D721Med (cell line): Measurements from ENCODE around the gene TLR7.

Source experiments
- DNase-seq: peaks from one replicate; pipeline ENCODE4 v3.0.0; 2011; ENCODE audit warnings: low spot score; ENCODE audit not compliant: insufficient read length
- FAIRE-seq: peaks from 2 replicates; lab custom pipeline; 2011; peaks lifted over from hg19 to GRCh38; lab: Jason Lieb, UNC
- CTCF ChIP-seq: IDR thresholded peaks from 2 replicates; pipeline ENCODE4 v1.5.1; 2012; ENCODE audit warnings: mild to moderate bottlenecking, control low read depth; ENCODE audit not compliant: insufficient read depth; ENCODE audit errors: missing control alignments

Gene TLR7

GRCh38 chrX:12920990-12921389, 54.1 kb downstream of the TLR7 start:
- DNase-seq: no peak
- FAIRE-seq: no peak
- no peak for TF ChIP-seq CTCF

- no peak for FAIRE-seq
- no peak for DNase-seq
- TF ChIP-seq CTCF: no peak
Measured at GRCh38 chrX:12921886-12922598, 55.2 kb downstream of the TLR7 start.

DNA sequence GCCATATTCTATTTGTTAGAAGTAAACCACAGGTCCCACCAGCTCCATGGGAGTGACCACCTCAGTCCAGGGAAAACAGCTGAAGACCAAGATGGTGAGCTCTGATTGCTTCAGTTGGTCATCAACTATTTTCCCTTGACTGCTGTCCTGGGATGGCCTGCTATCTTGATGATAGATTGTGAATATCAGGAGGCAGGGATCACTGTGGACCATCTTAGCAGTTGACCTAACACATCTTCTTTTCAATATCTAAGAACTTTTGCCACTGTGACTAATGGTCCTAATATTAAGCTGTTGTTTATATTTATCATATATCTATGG, 55.7 kb downstream of the TLR7 start:
- no peak for DNase-seq
- no peak for FAIRE-seq
- TF ChIP-seq CTCF: no peak

- no peak for DNase-seq
Measured at GRCh38 chrX:12929701-12930100, 62.8 kb downstream of the TLR7 start.

DNA sequence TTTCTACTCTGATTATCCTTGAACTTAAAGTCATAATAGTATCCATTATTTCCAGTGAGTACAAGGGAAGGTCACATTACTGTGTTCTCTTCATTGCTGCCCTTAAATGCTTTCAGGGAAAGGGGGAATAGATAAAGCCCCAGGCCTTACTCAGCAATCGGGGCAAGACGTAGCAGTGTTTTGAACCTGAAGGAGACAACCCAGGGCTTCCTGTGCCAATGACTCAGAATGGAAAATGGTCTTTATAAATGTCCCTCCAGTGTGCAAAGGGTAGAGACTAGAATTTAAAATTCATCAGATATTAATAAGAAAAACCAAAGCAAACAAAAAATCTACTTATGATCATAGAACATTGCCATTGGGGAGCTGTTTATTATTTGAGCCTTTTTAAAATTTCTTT, 63.3 kb downstream of the TLR7 start:
- TF ChIP-seq CTCF: no peak
- no peak for FAIRE-seq
- DNase-seq: no peak

More at GRCh38 chrX:12929701-12930100, 62.8 kb downstream of the TLR7 start:
- no peak for FAIRE-seq
- TF ChIP-seq CTCF: no peak

DNA sequence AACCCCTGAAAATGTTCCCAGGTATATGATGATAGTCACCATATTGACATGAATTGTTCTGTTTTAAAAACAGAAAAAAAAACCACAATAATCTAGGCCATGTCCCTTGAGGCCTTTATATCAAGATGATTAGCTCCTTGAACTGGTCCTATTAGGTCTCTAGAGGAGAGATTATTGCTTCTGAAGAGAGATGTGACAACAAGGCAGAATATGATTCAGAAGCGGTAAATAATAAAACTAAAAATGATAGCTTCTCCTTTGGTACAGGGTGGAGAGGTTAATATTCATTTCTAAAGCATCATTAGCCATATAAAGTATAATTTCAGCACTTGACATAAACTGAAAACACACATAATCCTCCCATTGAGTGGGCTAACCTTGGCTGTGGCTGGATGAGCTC, 65.4 kb downstream of the TLR7 start:
- TF ChIP-seq CTCF: no peak
- no peak for FAIRE-seq
- DNase-seq: no peak

GRCh38 chrX:12934850-12935249, 68.0 kb downstream of the TLR7 start:
- no peak for FAIRE-seq
- TF ChIP-seq CTCF: no peak
- no peak for DNase-seq
